Astrocyte of the spinal cord (primary cell): ENCODE measurements around the gene CTBP1.

ENCODE experiments used
- DNase-seq: peaks from one replicate; pipeline ENCODE4 v3.0.0; 2011; ENCODE audit warnings: low read depth, low spot score
- H3K4me3 ChIP-seq: 2 replicates; pipeline ENCODE4 v1.5.1; 2011; ENCODE audit warnings: low read depth, mild to moderate bottlenecking, low read length, moderate library complexity
- in situ Hi-C: cut with HindIII; loops from 2 replicates; pipeline ENCODE4 v1.10.0; 2017; ENCODE audit warnings: low sequenced_read_pairs
- TF ChIP-seq, protein P1 (sequence below): IDR thresholded peaks from 2 replicates; pipeline ENCODE4 v1.5.1; 2012; ENCODE audit warnings: low read depth, mild to moderate bottlenecking, low read length, inconsistent platforms

CTBP1 gene

DNA sequence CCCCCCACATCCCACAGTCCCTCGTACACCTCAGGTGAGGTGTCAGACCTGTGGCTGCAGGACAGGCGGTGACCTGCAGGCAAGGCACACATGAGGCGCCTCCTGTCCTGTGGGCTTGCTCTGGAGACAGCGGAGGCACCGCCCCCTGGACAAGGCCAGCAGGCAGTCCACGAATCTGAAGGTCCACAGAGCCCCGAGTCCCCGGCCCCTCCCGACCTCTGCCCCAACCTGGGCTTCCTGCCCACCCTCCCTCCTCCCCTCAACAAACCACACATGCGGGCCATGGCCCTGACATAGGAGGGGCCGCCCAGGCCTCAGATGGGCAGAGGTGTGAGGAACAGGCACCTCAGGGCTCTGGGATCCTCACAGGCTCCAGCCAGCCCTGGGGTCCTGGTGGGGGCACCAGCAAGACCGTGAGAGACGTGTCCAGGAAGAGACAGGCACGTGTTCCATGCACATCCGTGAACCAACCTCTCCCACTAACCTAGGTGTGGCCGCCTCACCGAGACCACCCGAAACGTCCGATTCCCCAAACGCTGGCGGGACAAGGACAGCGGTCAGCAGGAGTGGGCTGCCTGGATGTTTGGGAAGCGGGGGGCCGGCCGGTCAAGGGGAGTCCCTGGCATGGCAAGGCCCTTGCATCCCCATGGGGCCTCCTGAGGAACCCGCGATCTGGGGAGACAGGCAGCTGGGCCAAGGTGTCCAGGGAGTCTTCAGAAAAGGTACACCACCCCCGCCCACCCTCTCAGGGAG is 25.8 kb downstream of the CTBP1 start:
- no peak for DNase-seq
- no peak overlapping the region for H3K4me3 ChIP-seq
- in situ Hi-C loops = no loop called here
- TF ChIP-seq, protein P1, sequence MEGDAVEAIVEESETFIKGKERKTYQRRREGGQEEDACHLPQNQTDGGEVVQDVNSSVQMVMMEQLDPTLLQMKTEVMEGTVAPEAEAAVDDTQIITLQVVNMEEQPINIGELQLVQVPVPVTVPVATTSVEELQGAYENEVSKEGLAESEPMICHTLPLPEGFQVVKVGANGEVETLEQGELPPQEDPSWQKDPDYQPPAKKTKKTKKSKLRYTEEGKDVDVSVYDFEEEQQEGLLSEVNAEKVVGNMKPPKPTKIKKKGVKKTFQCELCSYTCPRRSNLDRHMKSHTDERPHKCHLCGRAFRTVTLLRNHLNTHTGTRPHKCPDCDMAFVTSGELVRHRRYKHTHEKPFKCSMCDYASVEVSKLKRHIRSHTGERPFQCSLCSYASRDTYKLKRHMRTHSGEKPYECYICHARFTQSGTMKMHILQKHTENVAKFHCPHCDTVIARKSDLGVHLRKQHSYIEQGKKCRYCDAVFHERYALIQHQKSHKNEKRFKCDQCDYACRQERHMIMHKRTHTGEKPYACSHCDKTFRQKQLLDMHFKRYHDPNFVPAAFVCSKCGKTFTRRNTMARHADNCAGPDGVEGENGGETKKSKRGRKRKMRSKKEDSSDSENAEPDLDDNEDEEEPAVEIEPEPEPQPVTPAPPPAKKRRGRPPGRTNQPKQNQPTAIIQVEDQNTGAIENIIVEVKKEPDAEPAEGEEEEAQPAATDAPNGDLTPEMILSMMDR = no peak

DNA sequence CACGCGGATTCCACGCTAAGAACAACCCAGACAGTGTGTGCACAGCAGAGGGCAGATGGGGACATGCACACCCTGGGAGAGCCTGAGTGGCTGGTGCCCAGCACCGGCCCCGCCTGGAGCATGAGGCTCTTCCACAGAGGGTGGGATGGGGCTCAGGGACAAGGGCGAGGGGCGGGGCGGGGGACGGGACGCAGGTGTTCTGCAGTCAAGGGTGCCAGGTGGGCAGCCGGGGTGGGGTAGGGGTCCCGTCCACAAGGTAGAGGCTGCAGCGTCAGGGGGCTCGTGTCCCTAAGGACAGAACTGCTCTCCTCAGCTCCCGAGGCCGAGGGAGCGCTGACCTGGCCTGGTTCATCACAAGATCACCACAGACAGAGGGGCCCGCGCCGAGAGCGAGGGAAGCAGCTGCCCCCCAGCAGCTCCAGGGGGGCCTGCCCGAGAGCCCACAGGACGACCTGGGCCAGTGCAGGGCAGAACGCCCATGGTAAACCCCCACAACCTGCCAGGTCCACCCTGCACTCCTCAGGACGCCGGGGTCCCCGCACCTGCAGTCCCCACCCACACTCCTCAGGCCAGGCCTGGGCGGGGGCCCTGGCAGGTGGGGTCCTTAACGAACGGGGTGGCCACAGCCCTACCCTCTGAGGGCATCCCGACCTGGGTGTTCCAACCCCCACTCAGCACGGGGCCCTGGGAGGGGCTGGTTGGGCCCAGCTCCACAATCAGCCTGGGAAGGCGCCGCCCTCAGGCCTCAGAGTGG is 26.7 kb downstream of the CTBP1 start:
- DNase-seq = no peak
- TF ChIP-seq, protein P1 = no peak
- H3K4me3 ChIP-seq = no peak overlapping the region
- in situ Hi-C loops = no loop called here

DNA sequence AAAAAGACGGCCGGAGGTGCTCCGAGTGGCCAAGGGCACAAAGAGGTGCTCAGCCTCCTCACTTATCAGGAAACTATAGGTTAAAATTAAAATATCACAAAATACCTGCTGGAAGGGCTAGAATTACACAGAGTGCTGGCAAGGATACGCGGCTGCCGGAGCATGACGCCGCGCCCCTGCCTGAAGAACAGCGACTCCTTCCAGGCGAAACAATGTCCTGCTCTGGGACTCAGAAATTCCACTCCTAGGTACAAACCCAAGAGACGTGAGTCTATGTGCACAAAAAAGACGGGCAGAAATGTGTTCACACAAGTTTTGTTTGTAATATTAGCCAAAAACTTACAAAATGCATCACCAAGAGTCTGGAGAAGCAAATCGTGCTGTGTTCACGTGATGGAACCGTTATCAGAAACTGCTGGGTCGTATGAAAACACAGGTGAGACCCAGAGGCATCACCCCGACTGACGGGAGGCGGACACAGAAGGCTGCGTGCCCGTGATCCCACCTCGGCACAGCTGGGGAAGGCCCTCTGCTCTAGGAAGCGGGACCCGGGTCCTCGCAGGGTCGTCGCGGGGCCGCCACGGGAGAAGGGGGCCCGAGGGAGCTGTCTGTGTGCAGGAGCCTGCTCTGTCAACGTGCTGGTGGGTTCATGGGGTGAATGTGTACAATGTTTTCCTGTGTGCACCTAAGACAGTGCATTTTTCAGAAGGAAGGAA is 27.6 kb downstream of the CTBP1 start:
- H3K4me3 ChIP-seq = no peak overlapping the region
- TF ChIP-seq, protein P1 = no peak
- in situ Hi-C loops = no loop called here
- DNase-seq = no peak

DNA sequence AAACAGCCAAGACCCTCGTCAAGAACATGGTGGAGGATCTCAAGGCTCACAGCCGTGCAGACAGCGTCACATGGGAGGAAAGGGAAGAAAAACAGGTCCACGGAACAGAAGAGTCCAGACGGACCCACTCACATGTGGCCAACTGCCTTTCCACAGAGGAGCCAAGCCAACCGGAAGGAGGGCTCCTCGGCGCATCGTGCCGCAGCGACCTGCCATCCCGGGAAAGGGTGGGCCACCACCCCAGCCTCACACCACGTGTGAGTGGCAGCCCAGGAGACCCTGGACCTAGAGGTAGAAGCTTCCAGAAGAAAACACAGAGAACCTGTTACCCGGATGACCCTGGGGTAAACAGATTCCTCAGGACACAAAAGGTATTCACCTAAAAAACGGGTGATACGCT is 28.4 kb downstream of the CTBP1 start:
- TF ChIP-seq, protein P1 = no peak
- no peak for DNase-seq
- no peak overlapping the region for H3K4me3 ChIP-seq
- in situ Hi-C loops = no loop called here

DNA sequence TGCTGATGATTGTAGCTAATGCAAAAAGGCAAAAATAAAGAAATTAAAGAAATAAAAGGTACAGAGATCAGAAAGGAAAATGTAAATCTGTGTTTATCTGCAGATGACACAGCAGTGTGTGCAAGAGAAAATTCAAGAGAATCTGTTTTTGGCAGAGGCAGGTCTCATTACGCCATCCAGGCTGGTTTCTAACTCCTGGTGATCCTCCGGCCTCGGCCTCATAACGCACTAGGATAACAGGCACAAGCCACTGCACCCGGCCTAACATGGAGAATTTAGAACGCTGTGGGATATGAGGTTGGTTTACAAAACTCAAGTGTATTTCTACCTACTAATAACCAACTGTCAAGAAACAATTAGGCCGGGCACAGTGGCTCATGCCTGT is 29.4 kb downstream of the CTBP1 start:
- in situ Hi-C loops = no loop called here
- TF ChIP-seq, protein P1 = no peak
- no peak for DNase-seq
- H3K4me3 ChIP-seq = no peak overlapping the region

DNA sequence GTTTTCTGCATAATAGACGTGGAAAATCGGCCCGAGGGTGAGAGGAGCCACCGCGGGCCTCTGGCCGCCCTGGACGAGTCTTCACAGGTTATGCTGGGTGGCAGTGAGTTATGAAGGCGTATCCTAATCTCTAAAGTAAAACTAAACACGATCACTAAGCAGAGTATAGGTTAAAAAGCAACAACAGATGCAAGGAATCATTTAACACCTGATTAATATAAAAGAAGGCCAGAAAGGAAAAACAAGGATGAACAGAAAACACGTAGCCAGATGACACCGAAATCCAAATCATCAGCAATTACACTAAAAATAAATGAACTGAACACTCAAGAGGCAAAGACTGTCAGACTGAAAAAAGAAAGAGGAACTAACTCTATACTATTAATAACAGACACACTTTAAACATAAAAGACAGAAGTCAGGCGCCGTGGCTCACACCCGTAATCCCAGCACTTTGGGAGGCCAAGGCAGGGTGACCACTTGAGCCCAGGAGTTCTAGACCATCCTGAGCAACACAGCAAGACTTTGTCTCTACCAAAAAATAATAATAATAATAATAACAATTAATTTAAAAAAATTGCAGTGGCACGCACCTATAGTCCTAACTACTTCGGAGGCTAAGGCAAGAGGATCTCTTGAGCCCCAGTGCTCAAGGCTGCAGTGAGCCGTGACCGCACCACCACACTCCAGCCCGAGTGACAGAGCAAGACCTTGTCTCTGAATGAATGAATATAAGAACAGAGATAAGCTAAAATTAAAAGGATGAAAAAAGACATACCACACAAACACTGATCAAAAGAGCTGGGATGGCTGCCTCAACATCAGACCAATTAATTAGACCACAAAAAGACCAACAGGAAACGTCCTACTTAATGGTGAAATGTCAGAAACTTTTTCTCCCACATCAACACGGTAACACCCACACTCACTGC is 30.0 kb downstream of the CTBP1 start:
- no peak for DNase-seq
- H3K4me3 ChIP-seq = no peak overlapping the region
- in situ Hi-C loops = no loop called here
- TF ChIP-seq, protein P1 = no peak
